Measurements from ENCODE around the gene C19orf47. TPM values are rescaled to one million over a fixed set of nuclear protein-coding genes. Genes with fewer than 3 reads are reported as not detected.
"Not testable (repeated sequence)": the region's sequence is repeated elsewhere in the genome, so short reads cannot be mapped to it uniquely, and the experiment has no call there.

Gene C19orf47
- total RNA-seq, 1 donor from 2014 or later = 5.3 TPM

DNA sequence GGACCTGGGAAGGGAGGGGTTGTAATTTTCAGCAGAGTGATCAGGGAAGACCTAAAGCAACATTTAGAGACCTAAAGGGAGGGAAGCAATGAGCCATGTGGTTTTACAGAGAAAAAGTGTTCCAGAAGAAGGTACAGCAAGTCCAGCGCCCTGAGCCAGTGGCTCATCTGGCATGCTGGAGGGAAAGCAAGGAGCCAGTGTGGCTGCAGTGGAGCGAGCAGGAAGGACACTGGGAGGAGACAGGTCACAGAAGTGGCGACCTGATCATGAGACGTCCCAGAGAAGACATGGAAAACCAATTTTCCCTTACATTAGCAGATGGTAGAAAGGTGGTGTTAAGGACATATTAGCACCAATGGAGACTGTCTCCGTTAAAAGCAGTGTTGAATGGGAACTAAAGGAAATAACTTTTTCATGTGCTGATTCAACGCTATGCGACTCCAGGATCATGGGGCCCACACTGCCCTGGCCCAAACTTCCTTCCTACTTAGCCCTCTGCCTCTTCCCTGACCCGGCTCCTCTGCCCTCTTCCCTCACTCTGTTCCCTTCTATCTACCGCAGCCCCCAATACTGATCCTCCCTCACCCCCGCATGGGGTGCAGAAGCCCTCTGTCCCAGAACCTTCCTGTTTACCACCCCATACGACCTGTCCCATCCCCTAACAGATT lies 5.4 kb downstream of the C19orf47 start:
- no peak for DNase-seq

DNA sequence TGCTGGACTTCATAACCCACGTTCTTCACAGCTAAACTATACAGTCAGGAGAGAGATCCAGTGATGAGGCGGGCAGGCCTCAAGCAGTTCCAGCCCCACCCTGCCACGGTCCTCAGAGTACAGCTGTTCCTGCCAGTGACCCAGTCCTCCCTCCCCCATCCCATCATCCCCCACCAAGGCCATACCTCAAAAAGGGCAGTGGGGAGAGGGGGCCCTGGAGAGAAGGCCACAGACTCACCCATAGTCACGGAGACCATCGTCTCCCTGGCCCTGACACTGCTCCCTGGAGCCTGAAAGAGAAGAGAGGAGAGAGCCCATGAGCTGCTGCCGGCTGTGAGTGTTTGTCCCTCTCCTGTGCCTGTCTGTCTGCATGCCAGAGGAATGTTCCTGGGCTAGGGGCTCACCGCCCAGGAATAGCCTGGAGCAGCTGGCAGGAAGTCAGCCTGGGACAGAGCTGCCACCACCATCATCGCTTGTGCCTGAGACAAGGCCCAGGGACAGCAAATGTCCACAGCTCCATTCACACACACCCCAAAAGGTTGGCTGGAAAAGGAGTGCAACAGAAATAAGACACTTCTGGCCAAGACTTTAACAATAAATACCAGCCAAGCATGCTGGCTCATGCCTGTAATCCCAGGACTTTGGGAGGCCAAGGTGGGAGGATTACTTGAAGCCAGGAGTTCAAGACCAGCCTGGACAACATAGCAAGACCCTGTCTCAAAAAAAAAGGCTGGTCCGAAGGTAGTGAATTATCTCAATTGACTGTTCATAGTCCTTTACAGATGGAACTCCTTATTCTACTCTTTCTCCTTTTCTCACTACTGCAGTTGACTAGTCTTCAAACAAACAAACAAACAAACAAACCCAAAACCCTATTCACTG lies 6.4 kb downstream of the C19orf47 start:
- DNase-seq = no peak

DNA sequence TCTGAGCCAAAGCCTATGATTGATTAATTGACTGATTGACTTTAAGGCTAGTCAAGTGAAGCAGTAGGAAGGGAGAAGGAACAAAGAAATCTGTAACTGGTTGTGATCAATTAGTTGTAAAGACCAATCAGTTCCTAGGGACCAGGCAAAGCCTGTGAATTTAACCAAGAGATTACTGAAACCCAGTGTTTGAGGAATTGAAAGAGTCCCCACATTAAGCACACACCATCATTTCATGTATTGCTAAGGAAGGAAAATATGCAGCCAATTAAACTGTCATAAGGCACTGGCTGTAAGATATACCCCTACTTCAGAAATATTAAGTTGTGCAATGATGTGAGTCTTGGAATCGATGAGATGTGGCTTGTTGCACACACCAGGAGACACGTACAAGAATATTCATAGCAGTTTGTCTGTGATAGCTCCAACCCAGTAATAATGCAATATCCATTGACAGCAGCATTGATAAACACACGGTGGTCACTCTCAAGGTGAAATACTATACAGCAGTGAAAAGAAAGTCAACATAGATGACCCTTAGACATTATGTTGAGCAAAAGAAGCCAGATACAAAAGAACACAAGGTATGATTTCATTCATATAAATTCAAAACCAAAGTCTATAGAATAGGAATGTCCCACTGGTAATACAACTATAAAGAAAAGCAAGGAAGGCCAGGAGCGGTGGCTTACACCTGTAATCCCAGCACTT lies 9.0 kb downstream of the C19orf47 start:
- no peak for DNase-seq

DNA sequence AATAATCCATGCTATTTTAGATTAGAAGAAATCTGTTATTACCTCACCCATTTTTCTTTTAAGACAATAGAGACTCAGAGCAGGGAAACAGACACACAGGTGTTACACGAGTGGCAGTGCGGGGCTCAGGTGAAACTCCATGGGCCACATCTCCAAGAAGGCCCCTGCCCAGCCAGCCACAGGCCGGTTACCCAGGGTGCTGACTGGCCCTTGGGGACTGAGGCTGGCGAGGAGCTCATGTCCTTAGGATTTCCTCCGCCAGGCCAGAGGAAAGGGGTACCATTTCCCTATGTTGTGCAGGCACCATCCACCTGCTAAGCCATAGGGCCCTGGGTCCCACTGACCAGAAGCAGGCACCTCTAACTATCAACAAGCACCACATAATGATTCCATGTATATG lies 10.6 kb downstream of the C19orf47 start:
- no peak for DNase-seq

DNA sequence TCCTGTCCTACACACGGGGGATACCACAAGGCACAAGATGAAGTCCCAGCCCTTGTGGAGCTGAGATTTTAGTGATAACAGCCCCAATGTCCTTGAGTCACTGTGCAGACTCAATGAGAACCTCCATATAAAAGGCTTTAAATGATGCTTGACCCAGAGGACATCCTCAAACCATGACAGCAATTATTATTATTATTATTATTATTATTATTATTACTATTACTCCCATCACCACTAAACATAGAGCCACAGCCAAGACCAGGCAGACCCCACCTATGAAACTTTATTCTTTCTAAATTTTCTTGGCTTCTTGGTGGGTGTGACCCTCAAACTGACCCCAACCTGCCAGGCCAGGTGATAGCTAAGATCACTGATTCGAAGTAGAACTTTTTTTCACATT lies 11.1 kb downstream of the C19orf47 start:
- no peak for DNase-seq

DNA sequence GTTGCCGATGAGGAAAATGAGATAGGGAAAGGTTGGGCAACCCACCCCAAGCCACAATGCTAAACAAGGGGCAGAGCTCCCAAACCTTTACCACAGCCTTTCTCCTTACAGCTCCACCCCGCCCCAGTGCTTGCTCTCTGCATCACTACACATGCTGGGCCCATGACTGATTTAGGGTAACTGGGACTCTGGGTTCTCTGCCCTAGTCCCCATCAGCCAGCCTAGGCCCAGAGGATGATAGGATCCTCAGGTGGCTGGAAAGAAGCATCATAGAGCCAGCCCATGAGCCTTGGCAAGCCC lies 11.6 kb downstream of the C19orf47 start:
- no peak for DNase-seq

DNA sequence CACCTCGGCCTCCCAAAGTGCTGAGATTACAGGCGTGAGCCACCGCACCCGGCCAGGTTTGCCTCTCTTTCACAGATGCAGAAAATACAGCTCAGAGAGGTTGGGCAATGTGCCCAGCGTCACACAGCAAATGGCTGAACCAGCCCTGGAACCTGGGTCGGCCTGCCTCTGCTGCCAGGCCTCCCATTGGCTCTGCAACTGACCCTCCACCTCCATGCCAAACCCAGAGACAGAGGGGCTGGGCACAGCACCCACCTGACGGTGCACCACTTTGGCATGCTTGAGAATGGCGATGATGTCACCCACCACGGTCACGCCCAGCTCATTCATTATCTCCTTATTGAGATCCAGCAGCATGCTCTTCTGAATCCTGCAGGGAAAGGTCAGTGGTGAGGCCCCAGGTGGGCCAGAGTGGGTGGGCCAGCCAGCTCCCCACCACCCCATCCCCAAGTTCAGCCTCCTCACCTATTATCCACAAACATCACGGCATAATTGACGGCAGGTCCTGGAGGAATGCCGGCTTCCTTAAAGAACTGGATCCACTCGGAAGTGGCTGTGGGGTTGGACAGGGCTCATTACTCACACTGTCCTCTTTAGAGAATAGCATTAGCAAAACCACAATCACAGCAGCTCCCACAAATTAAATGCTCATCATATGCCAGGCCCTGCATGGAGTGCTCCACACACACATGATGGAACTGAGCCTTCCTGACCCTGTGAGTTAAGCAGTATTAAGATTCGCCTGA lies 12.2 kb downstream of the C19orf47 start:
- DNase-seq = no peak

DNA sequence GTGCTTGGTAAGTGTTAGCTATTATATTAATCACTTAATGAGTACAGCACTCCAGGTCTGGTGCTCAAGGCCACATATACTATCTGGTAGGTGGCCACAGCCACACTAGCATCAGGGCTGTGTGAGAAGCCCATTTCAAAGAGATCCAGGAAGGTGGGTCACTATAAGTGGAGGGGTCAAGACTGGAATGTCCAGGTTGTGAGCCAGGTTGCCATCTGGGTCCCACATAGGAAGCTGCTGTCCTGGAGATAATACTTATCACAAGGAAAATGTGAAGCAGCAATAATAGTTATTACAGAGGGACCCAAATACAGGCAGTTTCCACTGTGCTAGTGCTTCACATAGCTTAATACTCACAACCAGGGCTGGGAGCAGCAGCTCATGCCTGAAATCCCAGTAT lies 13.1 kb downstream of the C19orf47 start:
- DNase-seq = peak; percentile 60

DNA sequence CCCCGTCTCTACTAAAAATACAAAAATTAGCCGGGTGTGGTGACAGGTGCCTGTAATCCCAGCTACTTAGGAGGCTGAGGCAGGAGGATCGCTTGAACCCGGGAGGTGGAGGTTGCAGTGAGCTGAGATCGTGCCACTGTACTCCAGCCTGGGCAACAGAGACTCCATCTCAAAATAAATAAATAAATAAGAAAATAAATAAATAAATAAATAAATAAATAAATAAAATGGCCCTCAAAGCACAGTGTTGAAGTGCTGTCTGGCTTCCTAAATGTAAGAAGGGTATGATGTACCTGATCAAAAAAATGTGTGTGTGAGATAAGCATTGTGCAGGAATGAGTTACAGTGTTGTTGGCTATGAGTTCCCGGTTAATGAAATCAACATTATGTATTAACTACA lies 15.1 kb downstream of the C19orf47 start:
- not testable (repeated sequence) for DNase-seq

DNA sequence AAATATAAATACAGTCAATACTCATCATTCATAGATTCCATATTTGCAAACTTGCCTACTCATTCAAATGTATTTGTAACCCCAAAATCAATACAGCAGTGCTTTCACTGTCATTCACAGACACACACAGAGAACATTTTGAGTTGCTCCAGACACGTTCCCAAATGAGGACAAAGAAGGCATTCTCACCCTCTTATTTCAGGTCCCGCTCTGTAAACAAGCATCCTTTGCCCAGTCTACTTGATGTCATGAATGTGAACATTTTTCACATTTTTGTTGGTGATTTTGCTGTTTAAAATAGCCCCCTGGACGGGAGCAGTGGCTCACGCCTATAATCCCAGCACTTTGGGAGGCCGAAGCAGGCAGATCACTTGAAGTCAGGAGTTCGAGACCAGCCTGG lies 15.5 kb downstream of the C19orf47 start:
- DNase-seq = no peak

DNA sequence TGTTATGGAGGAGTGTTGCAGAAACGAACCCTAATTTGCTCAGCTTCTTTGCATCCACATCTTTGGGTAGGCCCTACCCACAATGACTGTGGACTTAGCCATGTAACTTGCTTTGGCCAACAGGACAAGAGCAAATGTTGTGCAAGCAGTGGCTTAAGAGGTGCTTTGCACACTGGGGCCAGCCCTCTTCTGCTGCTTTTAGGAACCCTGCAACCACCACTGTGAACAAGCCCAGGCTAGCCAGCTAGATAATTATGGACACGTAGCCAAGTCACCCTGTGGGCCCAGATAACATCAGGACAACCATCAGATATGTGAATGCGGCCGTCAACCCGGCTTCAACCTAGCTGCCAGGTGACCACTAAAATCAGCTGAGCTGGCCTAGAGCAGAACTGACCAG lies 17.1 kb downstream of the C19orf47 start:
- no peak for DNase-seq

DNA sequence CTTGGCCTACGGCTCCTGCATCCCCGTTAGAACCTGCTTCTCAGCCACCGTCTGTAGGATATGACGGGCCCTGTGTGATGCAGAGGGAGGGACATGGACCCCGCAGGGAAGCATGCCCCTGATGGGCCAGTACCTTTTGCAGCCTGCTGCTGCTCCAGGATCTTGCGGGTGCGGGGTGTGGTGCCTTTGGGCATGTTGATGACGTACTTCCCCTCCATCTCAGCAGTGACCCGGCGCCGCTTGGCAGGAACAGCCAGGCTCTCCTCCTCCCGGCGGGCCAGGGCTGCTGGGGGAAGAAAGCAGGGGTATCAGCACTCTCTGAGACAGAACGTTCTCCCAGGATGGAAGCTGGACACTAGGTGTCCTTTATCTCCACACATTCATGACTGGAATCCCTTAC lies 22.0 kb downstream of the C19orf47 start:
- no peak for DNase-seq

DNA sequence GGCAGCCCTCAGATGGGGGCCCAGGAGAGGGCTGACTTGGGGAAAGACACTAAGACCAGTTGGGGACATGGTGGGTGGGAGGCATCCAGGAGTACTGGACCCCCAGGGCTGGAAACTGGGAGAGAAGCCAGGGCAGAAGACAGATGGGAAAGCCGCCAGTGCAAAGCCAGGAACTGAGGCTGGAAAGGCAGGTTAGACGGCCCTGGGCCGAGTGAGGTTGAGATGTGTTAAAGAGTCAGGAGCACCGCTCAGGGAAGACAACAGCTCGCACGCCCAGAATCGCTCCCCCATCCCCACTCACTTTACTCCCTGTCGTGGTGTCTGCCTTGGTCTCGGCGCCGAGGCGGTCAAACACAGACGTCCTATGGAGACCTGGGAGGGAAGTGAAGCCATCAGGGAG lies 24.5 kb downstream of the C19orf47 start:
- DNase-seq = no peak

DNA sequence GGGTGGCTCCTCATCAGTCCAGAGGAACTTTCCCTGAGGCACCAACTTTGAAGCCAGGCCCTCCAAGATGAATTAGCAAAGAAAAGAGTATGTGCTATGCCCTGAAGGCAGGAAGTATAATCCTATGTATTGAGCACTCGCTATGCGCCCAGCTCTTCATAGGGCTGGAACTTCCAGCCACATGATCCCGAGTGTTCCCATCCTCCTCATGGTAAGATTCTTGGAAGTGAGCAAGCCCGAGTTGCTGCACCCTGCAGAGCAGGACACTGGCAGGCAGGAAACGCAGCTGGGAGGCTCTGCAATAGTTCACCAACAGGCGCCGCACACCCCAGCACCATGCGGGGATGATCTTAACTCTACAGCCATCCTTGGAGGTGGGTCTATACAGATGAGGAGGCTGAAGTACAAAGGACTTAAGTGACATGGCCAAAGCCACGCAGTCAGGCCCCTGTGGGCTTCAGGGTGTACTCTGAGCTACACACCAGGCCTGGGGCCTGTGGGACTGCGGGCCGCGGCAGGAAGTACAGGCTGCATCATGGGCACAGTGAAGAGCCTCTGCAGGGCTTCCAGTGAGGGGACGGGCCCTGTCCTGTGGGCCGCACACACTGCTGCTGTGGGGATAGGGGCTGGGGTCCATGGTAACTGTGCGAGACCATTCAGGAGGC lies 25.1 kb downstream of the C19orf47 start:
- no peak for DNase-seq

DNA sequence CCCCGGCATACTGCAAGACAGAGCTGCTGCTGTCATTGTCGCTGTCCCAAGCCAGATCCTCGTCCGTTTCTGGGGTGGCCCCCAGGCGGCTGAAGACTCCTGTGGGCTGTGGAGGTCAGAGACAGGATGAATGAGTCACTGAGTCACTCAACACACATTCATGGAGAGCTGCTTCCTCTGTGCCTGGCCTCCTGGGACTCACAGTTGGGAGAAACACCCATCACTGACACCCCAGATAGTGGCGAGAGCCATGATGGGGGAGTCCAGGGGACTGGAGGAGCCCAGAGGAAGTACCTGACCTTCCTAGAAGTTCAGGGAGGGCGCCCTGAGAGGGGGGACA lies 26.0 kb downstream of the C19orf47 start:
- DNase-seq = no peak

DNA sequence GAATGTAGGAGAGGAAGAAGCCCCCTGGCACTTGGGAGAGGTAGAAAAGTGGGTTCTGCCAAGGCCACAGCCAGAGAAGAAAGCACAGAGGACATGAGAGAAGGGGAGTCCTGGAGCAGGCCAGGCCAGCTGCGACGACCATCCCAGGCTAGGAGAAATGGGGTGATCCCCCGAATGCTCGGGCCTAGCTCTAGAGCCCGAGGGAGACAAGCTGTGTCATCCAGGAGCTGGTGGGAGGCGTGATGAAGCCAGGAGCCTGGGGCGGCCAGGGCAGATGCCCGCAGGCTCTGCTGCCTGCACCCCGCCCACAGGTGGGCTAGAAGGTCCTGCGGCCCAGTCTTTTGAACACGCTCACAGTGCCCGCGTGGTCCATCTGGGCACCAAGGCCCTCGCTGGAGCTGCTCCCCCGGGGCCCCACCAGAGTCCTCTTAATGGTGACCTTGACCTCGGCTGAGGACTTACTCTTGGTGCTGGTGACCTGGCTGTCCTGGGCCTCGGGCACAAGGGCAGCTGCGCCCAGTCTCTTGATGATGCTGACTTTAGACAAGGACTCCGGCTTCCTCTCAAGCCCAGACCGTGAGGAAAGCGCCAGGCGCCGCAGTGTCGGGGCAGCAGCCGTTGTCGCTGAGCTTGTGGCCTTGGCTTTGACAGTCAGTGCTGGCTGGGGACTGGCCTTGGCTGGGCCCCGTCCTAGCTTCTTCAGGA lies 26.5 kb downstream of the C19orf47 start:
- DNase-seq = no peak

DNA sequence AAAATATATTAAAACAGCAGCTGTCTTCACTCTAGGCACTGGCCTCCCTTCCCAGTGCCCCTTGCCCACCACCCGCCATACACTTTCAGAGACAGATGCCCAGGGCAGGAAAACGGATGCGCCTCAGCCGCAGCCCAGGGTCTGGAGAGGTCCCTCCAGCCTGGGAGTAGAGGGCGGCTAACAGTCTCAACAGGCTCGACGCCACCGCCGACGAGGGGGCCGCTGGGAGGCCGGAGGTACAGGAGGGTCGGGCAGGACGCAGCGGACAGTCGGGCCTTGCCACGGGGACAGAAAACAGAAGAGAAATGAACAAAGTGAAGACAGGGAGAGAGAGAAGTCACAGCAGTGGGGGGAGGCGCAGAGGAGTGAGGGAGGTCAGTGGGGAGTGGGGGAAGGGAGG lies 27.1 kb downstream of the C19orf47 start:
- DNase-seq = no peak

DNA sequence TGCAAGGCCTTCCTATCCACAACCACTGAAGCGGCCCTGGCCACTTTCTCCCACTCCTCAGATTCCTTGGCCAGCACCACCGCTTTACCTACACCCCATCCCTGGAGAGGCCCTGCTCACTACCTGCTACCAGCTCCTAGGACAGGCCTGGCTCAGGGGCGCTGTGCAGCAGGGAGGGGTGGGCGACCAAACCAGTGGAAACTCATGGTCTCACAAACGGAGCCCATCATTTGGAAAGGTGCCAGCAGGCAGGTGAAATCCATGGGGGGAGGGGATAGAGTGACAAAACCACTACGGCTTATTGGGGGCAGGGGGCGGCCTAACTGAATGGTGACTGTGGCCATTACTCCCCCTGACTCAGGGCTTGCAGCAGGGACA lies 27.6 kb downstream of the C19orf47 start:
- no peak for DNase-seq

DNA sequence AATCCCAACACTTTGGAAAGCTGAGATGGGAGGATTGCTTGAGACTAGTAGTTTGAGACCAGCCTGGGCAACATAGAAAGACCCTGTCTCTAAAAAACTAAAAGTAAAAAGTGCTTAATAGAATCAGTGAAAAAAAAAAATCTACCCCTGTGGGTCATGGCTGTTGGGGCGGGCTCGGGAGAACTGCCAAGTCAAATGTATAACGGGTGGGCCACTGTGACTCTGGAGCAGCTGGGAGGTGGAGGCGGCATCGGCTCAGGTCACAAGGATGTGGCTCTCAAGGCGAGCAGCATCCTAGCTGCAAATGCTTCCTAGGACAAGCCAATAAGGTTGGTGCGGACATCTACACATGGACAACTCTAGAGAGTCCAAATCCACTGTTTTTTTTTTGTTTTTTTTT lies 30.9 kb downstream of the C19orf47 start:
- no peak for DNase-seq

DNA sequence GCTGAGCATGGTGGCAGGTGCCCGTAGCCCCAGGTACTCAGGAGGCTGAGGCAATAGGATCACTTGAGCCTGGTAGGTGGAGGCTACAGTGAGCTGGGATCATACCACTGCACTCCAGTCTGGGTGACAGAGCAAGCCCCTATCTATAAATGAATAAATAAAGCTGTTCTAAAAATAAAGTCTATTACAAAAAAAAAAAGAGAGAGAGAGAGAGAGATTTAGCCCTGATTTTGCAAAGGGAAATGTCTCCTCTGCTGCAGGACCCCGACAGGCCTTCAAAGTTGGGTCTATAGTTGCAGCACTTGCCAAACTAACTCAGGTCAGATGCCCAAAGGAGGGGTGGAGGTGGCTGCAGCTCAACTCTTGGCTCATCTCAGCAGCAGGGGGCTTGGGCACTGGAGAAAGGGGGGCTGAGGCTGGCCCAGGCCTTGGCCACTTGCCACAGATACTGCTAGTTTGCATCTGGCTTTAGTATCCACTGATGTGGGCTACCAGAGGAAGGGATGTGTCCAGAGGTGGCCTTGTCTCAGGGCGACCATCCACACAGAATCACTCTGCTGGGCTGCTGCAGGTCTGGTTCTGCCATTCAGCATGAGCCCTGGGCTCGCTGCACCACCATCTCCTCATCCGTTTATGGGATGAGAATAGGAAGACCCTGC lies 32.3 kb downstream of the C19orf47 start:
- no peak for DNase-seq

DNA sequence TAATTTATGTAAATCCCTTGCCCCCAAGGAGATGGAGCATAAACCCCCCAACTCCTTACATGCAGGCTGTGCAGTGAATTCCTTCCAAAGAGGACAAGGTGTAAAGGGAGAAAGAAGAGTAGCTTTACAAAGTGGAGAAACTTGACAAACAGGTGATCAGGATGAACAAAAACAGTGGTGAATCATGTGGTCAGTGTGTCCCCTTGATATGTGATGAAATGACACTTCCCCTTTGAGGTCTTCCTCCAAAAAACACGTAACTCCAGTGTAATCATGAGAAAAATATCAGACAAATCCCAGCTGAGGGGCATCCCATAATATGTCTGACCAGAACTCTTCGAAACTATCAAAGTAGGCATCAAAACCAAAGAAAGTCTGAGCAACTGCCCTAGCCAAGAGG lies 33.5 kb downstream of the C19orf47 start:
- DNase-seq = no peak

Measured in dermis blood vessel endothelial cell (primary cell).